PC-9 (cell line): ENCODE data around the gene TRIM69. TPM values are rescaled to one million over a fixed set of nuclear protein-coding genes. Genes with fewer than 3 reads are reported as not detected.
"Not testable (repeated sequence)": the region's sequence is repeated elsewhere in the genome, so short reads cannot be mapped to it uniquely, and the experiment has no call there.

ENCODE experiments used
- BruUV-seq: library from RNA; stranded (reverse); fragments of 400-500 nt; replicated peaks from 2 replicates; lab custom pipeline; 2021; lab: Mats Ljungman, UMichigan
- CTCF ChIA-PET: fragments of 300-600 bp; sonication (Branson Sonifier 250); formaldehyde crosslinking; loops from one replicate; lab custom pipeline; 2022; ENCODE audit warnings: antibody characterized with exemption; lab: Charles Lee
- POLR2A ChIA-PET: fragments of 300-600 bp; sonication (Branson Sonifier 250); formaldehyde crosslinking; loops from one replicate; lab custom pipeline; 2022; ENCODE audit warnings: antibody characterized with exemption; ENCODE audit not compliant: unreplicated experiment; lab: Charles Lee
- DNase-seq, 2 experiments: peaks; one replicate each; pipeline versions ENCODE4 v3.0.0 to v3.0.0-alpha.2; 2015 to 2022; ENCODE audit warnings: mixed read lengths in 1 of 2
- H2AFZ ChIP-seq: fragments of 200-600 bp; sonication (generic); 2 replicates; pipeline ENCODE4 v1.8.1; 2017; ENCODE audit warnings: antibody characterized with exemption
- H3F3A ChIP-seq: fragments of 200-600 bp; sonication (generic); 2 replicates; pipeline ENCODE4 v1.8.1; 2017; ENCODE audit warnings: antibody characterized with exemption, mild to moderate bottlenecking, low read depth; ENCODE audit not compliant: insufficient read depth
- H3K27ac ChIP-seq: fragments of 200-600 bp; sonication (generic); 2 replicates; pipeline ENCODE4 v1.6.1; 2016; ENCODE audit warnings: mixed run types
- H3K27me3 ChIP-seq: fragments of 200-600 bp; sonication (generic); 2 replicates; pipeline ENCODE4 v1.6.1; 2016; ENCODE audit warnings: low read depth, mixed run types; ENCODE audit not compliant: insufficient read depth
- H3K36me3 ChIP-seq: fragments of 200-600 bp; sonication (generic); 2 replicates; pipeline ENCODE4 v1.6.1; 2016; ENCODE audit warnings: low read depth, mixed run types
- H3K4me1 ChIP-seq: fragments of 200-600 bp; sonication (generic); replicated peaks from 2 replicates; pipeline ENCODE4 v1.6.1; 2016; ENCODE audit warnings: mixed run types; ENCODE audit not compliant: insufficient read depth
- H3K4me2 ChIP-seq: fragments of 200-600 bp; sonication (generic); 2 replicates; pipeline ENCODE4 v1.6.1; 2017; ENCODE audit warnings: mixed run types
- H3K4me3 ChIP-seq: fragments of 200-600 bp; sonication (generic); 2 replicates; pipeline ENCODE4 v1.6.1; 2016; ENCODE audit warnings: mixed run types
- H3K79me2 ChIP-seq: fragments of 200-600 bp; sonication (generic); 2 replicates; pipeline ENCODE4 v1.6.1; 2017; ENCODE audit warnings: low read depth, mixed run types
- H3K9me2 ChIP-seq: fragments of 200-600 bp; sonication (generic); 2 replicates; pipeline ENCODE4 v1.8.1; 2017; ENCODE audit warnings: mild to moderate bottlenecking; ENCODE audit not compliant: insufficient read depth
- H3K9me3 ChIP-seq: fragments of 200-600 bp; sonication (generic); 2 replicates; pipeline ENCODE4 v1.8.1; 2016; ENCODE audit warnings: low read depth; ENCODE audit not compliant: insufficient read depth
- H4K20me1 ChIP-seq: fragments of 200-600 bp; sonication (generic); 2 replicates; pipeline ENCODE4 v1.8.1; 2017; ENCODE audit not compliant: insufficient read depth
- EZH2 ChIP-seq: fragments of 200-600 bp; sonication (generic); IDR thresholded peaks from 2 replicates; pipeline ENCODE4 v1.8.0; 2017; ENCODE audit warnings: antibody characterized with exemption, low read depth
- intact Hi-C: fragments of 100-400 bp; cut with micrococcal nuclease; formaldehyde crosslinking; loops from one replicate; pipeline ENCODE4 v1.10.0; 2022; ENCODE audit not compliant: unreplicated experiment
- total RNA-seq: library from RNA; stranded (reverse); gene quantifications from 2 replicates; pipeline ENCODE4 v1.2.3, GENCODE V29; 2021
- TF ChIP-seq, protein P1 (sequence below): fragments of 200-600 bp; sonication (generic); conservative IDR thresholded peaks from 2 replicates; pipeline ENCODE4 v1.6.1; 2017; ENCODE audit warnings: mixed run types, antibody characterized with exemption, mild to moderate bottlenecking, moderate library complexity

Gene TRIM69
- total RNA-seq, 1 experiment from 2014 or later, result 17.4 TPM

DNA sequence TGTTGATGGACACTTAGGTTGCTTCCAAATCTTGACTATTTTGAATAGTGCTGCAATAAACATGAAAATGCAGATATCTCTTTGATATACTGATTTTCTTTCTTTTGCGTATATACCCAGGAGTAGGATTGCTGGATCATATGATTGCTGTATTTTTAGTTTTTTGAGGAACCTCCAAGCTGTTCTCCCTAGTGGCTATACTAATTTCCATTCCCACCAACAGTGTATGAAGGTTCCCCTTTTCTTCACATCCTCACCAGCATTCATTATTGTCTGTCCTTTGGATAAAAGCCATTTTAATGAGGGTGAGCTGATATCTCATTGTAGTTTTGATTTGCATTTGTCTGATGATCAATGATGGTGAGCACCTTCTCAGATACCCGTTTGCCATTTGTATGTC is 37.7 kb upstream of the TRIM69 start:
- Histone ChIP-seq H3K9me3 (no peaks in the 10 kb centered on the region), H3F3A (no peaks in the 10 kb centered on the region), H4K20me1 (no peaks in the 10 kb centered on the region), H3K4me1 (no peaks in the 10 kb centered on the region), H3K27me3 (no peaks in the 10 kb centered on the region), H3K4me2 (no peak overlapping the region), H3K36me3 (no peaks in the 10 kb centered on the region), H3K27ac (no peak overlapping the region), H2AFZ (no peak overlapping the region), H3K79me2 (no peaks in the 10 kb centered on the region), H3K4me3 (no peak overlapping the region), H3K9me2 (no peaks in the 10 kb centered on the region)
- ChIA-PET CTCF (no interaction called here), POLR2A (no interaction called here)
- no TSS peak for BruUV-seq
- intact Hi-C loops, result no loop called here
- TF ChIP-seq, protein P1, sequence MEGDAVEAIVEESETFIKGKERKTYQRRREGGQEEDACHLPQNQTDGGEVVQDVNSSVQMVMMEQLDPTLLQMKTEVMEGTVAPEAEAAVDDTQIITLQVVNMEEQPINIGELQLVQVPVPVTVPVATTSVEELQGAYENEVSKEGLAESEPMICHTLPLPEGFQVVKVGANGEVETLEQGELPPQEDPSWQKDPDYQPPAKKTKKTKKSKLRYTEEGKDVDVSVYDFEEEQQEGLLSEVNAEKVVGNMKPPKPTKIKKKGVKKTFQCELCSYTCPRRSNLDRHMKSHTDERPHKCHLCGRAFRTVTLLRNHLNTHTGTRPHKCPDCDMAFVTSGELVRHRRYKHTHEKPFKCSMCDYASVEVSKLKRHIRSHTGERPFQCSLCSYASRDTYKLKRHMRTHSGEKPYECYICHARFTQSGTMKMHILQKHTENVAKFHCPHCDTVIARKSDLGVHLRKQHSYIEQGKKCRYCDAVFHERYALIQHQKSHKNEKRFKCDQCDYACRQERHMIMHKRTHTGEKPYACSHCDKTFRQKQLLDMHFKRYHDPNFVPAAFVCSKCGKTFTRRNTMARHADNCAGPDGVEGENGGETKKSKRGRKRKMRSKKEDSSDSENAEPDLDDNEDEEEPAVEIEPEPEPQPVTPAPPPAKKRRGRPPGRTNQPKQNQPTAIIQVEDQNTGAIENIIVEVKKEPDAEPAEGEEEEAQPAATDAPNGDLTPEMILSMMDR, result no peak
- no peak for TF ChIP-seq EZH2
- no peak for DNase-seq

DNA sequence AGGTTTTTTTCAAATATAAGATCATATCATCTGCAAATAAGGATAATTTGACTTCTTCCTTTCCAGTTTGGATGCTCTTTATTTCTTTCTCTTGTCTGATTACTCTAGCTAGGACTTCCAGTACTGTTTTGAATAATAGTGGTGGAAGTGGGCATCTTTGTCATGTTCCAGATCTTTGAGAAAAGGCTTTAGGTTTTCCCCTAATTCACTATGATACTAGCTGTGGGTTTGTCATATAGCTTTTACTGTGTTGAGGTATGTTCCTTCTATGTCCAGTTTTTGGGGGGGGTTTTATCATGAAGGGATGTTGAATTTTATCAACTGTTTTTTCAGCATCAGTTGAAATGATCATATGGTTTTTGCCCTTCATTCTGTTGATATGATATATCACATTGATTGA is 35.7 kb upstream of the TRIM69 start:
- H3K4me1 ChIP-seq, intact Hi-C loops, H3K27ac ChIP-seq, H3K9me3 ChIP-seq, H3K4me2 ChIP-seq, POLR2A ChIA-PET, H2AFZ ChIP-seq, H3K27me3 ChIP-seq, DNase-seq, H3K36me3 ChIP-seq, H3K4me3 ChIP-seq, H3F3A ChIP-seq, H4K20me1 ChIP-seq, BruUV-seq, H3K79me2 ChIP-seq, CTCF ChIA-PET, H3K9me2 ChIP-seq: not testable (repeated sequence)

DNA sequence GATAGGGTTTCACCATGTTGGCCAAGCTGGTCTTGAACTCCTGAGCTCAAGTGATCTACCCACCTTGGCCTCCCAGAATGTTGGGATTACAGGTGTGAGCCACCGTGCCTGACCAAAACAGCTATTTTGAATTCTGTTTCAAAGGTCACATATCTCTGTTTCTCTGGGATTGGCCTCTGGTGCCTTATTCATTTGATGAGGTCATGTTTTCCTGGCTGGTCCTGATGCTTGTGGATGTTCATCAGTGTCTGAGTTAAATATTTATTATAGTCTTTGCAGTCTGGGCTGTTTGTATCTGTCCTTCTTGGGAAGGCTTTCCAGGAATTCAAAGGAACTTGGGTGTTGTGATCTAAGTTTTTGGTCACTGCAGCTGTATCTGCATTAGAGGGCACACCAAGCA is 30.3 kb upstream of the TRIM69 start:
- no TSS peak for BruUV-seq
- peak overlapping the region; percentile 57; the same call in 1 of the 2 replicates for H3K27ac ChIP-seq
- ChIA-PET CTCF (no interaction called here), POLR2A (no interaction called here)
- no peaks in the 10 kb centered on the region for H3K36me3 ChIP-seq
- H2AFZ ChIP-seq, result no peak overlapping the region
- H4K20me1 ChIP-seq, result no peaks in the 10 kb centered on the region
- no peak overlapping the region for H3K4me3 ChIP-seq
- peaks cover 28% of the 10 kb centered on the region for H3K4me1 ChIP-seq
- peaks cover 9% of the 10 kb centered on the region; the same call in 1 of the 2 replicates for H3F3A ChIP-seq
- no peaks in the 10 kb centered on the region for H3K9me2 ChIP-seq
- H3K4me2 ChIP-seq, result no peak overlapping the region
- no peak for TF ChIP-seq EZH2
- TF ChIP-seq, protein P1, result no peak
- no peaks in the 10 kb centered on the region for H3K9me3 ChIP-seq
- H3K27me3 ChIP-seq, result no peaks in the 10 kb centered on the region
- intact Hi-C loops, result no loop called here
- H3K79me2 ChIP-seq, result no peaks in the 10 kb centered on the region
- DNase-seq, result no peak

DNA sequence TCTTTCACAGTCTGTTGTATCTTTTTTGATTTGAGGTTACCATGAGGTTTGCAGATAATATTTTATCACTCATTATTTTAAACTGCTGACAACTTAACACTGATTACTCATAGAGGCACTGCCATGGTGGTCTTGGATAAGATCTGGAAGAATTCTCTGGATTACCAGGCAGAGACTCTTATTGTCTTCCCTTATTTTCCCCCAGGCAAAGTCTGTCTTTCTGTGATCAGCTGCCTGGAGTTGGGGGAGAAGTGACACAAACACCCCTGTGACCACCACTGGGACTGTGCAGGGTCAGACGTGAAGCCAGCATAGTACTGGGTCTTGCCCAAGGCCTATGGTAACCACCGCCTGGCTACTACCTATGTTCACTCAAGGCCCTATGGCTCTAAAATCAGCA is 29.9 kb upstream of the TRIM69 start:
- no peaks in the 10 kb centered on the region for H3K9me3 ChIP-seq
- BruUV-seq, result no TSS peak
- POLR2A ChIA-PET, result no interaction called here
- H3K27me3 ChIP-seq, result no peaks in the 10 kb centered on the region
- intact Hi-C loops, result no loop called here
- H3K79me2 ChIP-seq, result 0 out of 2 replicates have a peak, but pooled peaks cover under 1% of the 10 kb centered on the region
- peaks cover 28% of the 10 kb centered on the region for H3K4me1 ChIP-seq
- H3F3A ChIP-seq, result peaks cover 10% of the 10 kb centered on the region; the same call in 1 of the 2 replicates
- DNase-seq, result no peak
- H3K4me3 ChIP-seq, result no peak overlapping the region
- no peaks in the 10 kb centered on the region for H3K9me2 ChIP-seq
- peak overlapping the region; percentile 15 for H3K4me2 ChIP-seq
- H2AFZ ChIP-seq, result no peak overlapping the region
- peak overlapping the region; percentile 57 for H3K27ac ChIP-seq
- CTCF ChIA-PET, result no interaction called here
- H4K20me1 ChIP-seq, result no peaks in the 10 kb centered on the region
- no peaks in the 10 kb centered on the region for H3K36me3 ChIP-seq
- TF ChIP-seq, protein P1, result no peak
- TF ChIP-seq EZH2, result no peak
